Endothelial cell of umbilical vein (primary cell): ENCODE data around the gene IGSF6. TPM values are rescaled to one million over a fixed set of nuclear protein-coding genes. Genes with fewer than 3 reads are reported as not detected.

Source experiments
- BruUV-seq: library from RNA; stranded (reverse); fragments of 400-500 nt; replicated peaks from 2 replicates; lab custom pipeline; 2021; lab: Mats Ljungman, UMichigan
- CTCF ChIA-PET: fragments of 300-600, 350-600 bp; sonication (Branson Sonifier 250); formaldehyde crosslinking; loops from one replicate; lab custom pipeline; 2021; ENCODE audit warnings: antibody characterized with exemption, inconsistent platforms; lab: Charles Lee
- POLR2A ChIA-PET: fragments of 300-600, 350-600 bp; sonication (Branson Sonifier 250); formaldehyde crosslinking; loops from one replicate; lab custom pipeline; 2021; ENCODE audit warnings: antibody characterized with exemption, inconsistent platforms; lab: Charles Lee
- DNase-seq: peaks from one replicate; pipeline ENCODE4 v3.0.0-alpha.2; 2011; ENCODE audit warnings: low read depth, low spot score
- FAIRE-seq: peaks from 2 replicates; lab custom pipeline; 2011; peaks lifted over from hg19 to GRCh38; lab: Jason Lieb, UNC
- H2AFZ ChIP-seq: 2 replicates; pipeline ENCODE4 v1.6.0; 2012; ENCODE audit warnings: low read depth, low read length, control low read depth, inconsistent platforms
- H3K27ac ChIP-seq: 2 replicates; pipeline ENCODE4 v1.5.1; 2011; ENCODE audit warnings: low read depth, mild to moderate bottlenecking, control low read depth, low read length, moderate library complexity; ENCODE audit not compliant: insufficient read depth
- H3K27me3 ChIP-seq, 2 experiments: 2 replicates each; pipeline versions ENCODE4 v1.6.0 to v1.6.1; 2011; ENCODE audit warnings: low read length in 2 of 2, mixed read lengths in 1 of 2; ENCODE audit not compliant: control insufficient read depth in 2 of 2, insufficient read depth in 2 of 2
- H3K36me3 ChIP-seq, 2 experiments: 2 replicates in 1 of 2; 3 replicates in 1 of 2; pipeline ENCODE4 v1.5.1; 2011; ENCODE audit warnings: low read length in 2 of 2, mild to moderate bottlenecking in 1 of 2, moderate library complexity in 1 of 2; ENCODE audit not compliant: control insufficient read depth in 2 of 2, insufficient read depth in 2 of 2; ENCODE audit errors: extremely low read depth in 1 of 2
- H3K4me1 ChIP-seq: 3 replicates; pipeline ENCODE4 v1.5.1; 2011; ENCODE audit warnings: mild to moderate bottlenecking, low read length; ENCODE audit not compliant: control insufficient read depth, insufficient read depth; ENCODE audit errors: extremely low read depth
- H3K4me2 ChIP-seq: 2 replicates; pipeline ENCODE4 v1.6.1; 2011; ENCODE audit warnings: low read length, control low read depth, mixed read lengths; ENCODE audit not compliant: insufficient read depth
- H3K4me3 ChIP-seq, 3 experiments: fragments of 200-600 bp in 1 of 3; sonication (generic), shearing (Covaris generic) in 1 of 3; replicated peaks in 1 of 3; 2 replicates each; pipeline ENCODE4 v1.5.1; 2011 to 2016; ENCODE audit warnings: control low read depth in 3 of 3, low read length in 3 of 3, mild to moderate bottlenecking in 2 of 3, inconsistent platforms in 1 of 3, low read depth in 1 of 3, moderate library complexity in 1 of 3; ENCODE audit not compliant: insufficient read depth in 1 of 3
- H3K79me2 ChIP-seq: 2 replicates; pipeline ENCODE4 v1.6.0; 2012; ENCODE audit warnings: low read length, inconsistent platforms; ENCODE audit not compliant: control insufficient read depth, insufficient read depth
- H3K9ac ChIP-seq: replicated peaks from 2 replicates; pipeline ENCODE3; 2011; ENCODE audit warnings: low read length, control low read depth; ENCODE audit not compliant: insufficient read depth; ENCODE audit errors: extremely low read depth
- H3K9me1 ChIP-seq: replicated peaks from 3 replicates; pipeline ENCODE4 v1.6.0; 2011; ENCODE audit warnings: mild to moderate bottlenecking, low read length; ENCODE audit not compliant: control insufficient read depth, insufficient read depth; ENCODE audit errors: extremely low read depth
- H3K9me3 ChIP-seq: replicated peaks from 2 replicates; pipeline ENCODE4 v1.5.1; 2012; ENCODE audit warnings: low read length, inconsistent platforms; ENCODE audit not compliant: control insufficient read depth, insufficient read depth
- H4K20me1 ChIP-seq: replicated peaks from 2 replicates; pipeline ENCODE3; 2011; ENCODE audit warnings: mild to moderate bottlenecking, low read length; ENCODE audit not compliant: control insufficient read depth, insufficient read depth; ENCODE audit errors: extremely low read depth
- EZH2 ChIP-seq: IDR thresholded peaks from 2 replicates; pipeline ENCODE4 v1.6.1; 2012; ENCODE audit warnings: borderline replicate concordance, low read depth, mild to moderate bottlenecking, moderate library complexity, low read length, inconsistent platforms; ENCODE audit not compliant: severe bottlenecking
- FOS ChIP-seq: IDR thresholded peaks from 2 replicates; pipeline ENCODE4 v1.6.1; 2011; ENCODE audit warnings: mild to moderate bottlenecking, low read length, moderate library complexity, borderline replicate concordance; ENCODE audit not compliant: insufficient read depth
- GATA2 ChIP-seq: IDR thresholded peaks from 2 replicates; pipeline ENCODE4 v1.7.0; 2011; ENCODE audit warnings: low read depth, mild to moderate bottlenecking, moderate library complexity, mixed read lengths, low read length; ENCODE audit not compliant: insufficient read length, insufficient read depth
- JUN ChIP-seq: IDR thresholded peaks from 2 replicates; pipeline ENCODE4 v1.6.1; 2011; ENCODE audit warnings: borderline replicate concordance, low read depth; ENCODE audit not compliant: insufficient read length, insufficient read depth
- MYC ChIP-seq: IDR thresholded peaks from one replicate; pipeline ENCODE4 v1.6.1; 2011; ENCODE audit warnings: mild to moderate bottlenecking, low read depth, low read length
- POLR2A ChIP-seq: IDR thresholded peaks from 2 replicates; pipeline ENCODE4 v1.6.1; 2012; ENCODE audit warnings: low read depth, mild to moderate bottlenecking, control low read depth, low read length
- POLR2AphosphoS5 ChIP-seq: IDR thresholded peaks from 2 replicates; pipeline ENCODE4 v1.6.1; 2012; ENCODE audit warnings: low read depth, mild to moderate bottlenecking, control low read depth, low read length, moderate library complexity; ENCODE audit not compliant: insufficient read depth
- dilution Hi-C: fragments of 300-500 bp; cut with MboI; formaldehyde crosslinking; loops from one replicate; pipeline ENCODE4 v1.15.0; 2019; ENCODE audit warnings: low sequenced_read_pairs; ENCODE audit not compliant: extremely low pct_ligation_motif_present
- intact Hi-C: fragments of 100-400 bp; cut with micrococcal nuclease; formaldehyde crosslinking; loops from one replicate; pipeline ENCODE4 v1.10.0; 2022
- polyA plus RNA-seq, 4 experiments: library from polyadenylated mRNA; depleted of rRNA in 3 of 4; stranded (reverse) in 3 of 4; unstranded in 1 of 4; fragments of >200 nt; gene quantifications; 2 replicates each; pipeline versions ENCODE4 v1.2.1 to v1.2.3, GENCODE V29; 2011 to 2012; ENCODE audit warnings: missing spikeins in 1 of 4
- total RNA-seq: library from RNA; stranded (reverse); gene quantifications from 2 replicates; pipeline ENCODE4 v1.2.3, GENCODE V29; 2021
- TF ChIP-seq, protein P1 (sequence below): IDR thresholded peaks from 2 replicates; pipeline ENCODE4 v1.6.1; 2011; ENCODE audit not compliant: insufficient read depth, insufficient read length
- TF ChIP-seq, protein P2 (sequence below), 2 donors: IDR thresholded peaks; 1 replicate in 1 of 2; 2 replicates in 1 of 2; pipeline ENCODE4 v1.5.1; 2011; ENCODE audit warnings: low read length in 2 of 2, mild to moderate bottlenecking in 2 of 2, moderate library complexity in 2 of 2, control low read depth in 1 of 2, inconsistent platforms in 1 of 2, low read depth in 1 of 2; ENCODE audit not compliant: insufficient read depth in 1 of 2; ENCODE audit errors: extremely low read depth in 1 of 2

Gene IGSF6
- total and polyA plus RNA-seq, 2 donors (not counting 3 experiments of a cell fraction or from before 2014, with no cell fraction given) = not detected

DNA sequence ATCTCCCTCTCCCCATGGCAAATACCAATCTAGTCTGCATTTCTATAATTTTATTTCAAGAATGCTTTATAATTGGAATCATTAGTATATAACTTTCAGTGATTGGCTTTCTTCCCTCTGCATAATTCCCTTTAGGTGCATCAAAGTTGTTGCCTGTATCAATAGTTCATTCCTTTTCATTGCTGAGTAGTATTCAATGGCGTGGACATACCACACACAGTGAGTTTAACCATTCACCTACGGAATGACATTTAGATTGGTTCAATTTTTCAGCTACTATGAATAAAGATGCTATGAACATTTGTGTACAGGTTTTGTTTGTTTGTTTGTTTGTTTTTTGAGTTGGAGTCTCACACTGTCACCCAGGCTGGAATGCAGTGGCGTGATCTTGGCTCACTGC is 21.1 kb upstream of the IGSF6 start:
- CTCF ChIA-PET = interaction anchor here (1.0 kb wide), 1 partner anchor 16 kb away, joined by 4 read pairs; no protein-coding TSS in a partner anchor
- TF ChIP-seq MYC (no peak), EZH2 (no peak), JUN (no peak), POLR2A (no peak), POLR2AphosphoS5 (no peak), GATA2 (no peak), FOS (no peak)
- TF ChIP-seq, protein P1, sequence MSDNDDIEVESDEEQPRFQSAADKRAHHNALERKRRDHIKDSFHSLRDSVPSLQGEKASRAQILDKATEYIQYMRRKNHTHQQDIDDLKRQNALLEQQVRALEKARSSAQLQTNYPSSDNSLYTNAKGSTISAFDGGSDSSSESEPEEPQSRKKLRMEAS = no peak
- TF ChIP-seq, protein P2, sequence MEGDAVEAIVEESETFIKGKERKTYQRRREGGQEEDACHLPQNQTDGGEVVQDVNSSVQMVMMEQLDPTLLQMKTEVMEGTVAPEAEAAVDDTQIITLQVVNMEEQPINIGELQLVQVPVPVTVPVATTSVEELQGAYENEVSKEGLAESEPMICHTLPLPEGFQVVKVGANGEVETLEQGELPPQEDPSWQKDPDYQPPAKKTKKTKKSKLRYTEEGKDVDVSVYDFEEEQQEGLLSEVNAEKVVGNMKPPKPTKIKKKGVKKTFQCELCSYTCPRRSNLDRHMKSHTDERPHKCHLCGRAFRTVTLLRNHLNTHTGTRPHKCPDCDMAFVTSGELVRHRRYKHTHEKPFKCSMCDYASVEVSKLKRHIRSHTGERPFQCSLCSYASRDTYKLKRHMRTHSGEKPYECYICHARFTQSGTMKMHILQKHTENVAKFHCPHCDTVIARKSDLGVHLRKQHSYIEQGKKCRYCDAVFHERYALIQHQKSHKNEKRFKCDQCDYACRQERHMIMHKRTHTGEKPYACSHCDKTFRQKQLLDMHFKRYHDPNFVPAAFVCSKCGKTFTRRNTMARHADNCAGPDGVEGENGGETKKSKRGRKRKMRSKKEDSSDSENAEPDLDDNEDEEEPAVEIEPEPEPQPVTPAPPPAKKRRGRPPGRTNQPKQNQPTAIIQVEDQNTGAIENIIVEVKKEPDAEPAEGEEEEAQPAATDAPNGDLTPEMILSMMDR (IDR thresholded peaks at IDR 0.05; ENCODE audit: extremely low read depth in 1 of 2, insufficient read depth in 1 of 2, low read depth in 1 of 2, low read length in 2 of 2) = no peak

More for the DNA sequence above, 21.1 kb upstream of the IGSF6 start:
- Histone ChIP-seq H4K20me1 (peaks cover 2% of the 10 kb centered on the region), H3K79me2 (no peaks in the 10 kb centered on the region), H3K9me3 (no peaks in the 10 kb centered on the region), H3K4me1 (no peaks in the 10 kb centered on the region), H3K9me1 (no peaks in the 10 kb centered on the region), H3K4me3 (no peak overlapping the region), H3K27me3 (peaks cover 2 to 3% of the 10 kb centered on the region in 2 experiments), H3K27ac (no peak overlapping the region), H3K4me2 (no peak overlapping the region), H3K9ac (no peak overlapping the region), H2AFZ (no peak overlapping the region), H3K36me3 (no peaks in the 10 kb centered on the region)
- no TSS peak for BruUV-seq
- FAIRE-seq = no peak
- DNase-seq = no peak
- intact Hi-C loops = no loop called here
- POLR2A ChIA-PET = no interaction called here
- dilution Hi-C loops = no loop called here
